ENCODE results near the gene GCNT2.

The GCNT2 gene

DNA sequence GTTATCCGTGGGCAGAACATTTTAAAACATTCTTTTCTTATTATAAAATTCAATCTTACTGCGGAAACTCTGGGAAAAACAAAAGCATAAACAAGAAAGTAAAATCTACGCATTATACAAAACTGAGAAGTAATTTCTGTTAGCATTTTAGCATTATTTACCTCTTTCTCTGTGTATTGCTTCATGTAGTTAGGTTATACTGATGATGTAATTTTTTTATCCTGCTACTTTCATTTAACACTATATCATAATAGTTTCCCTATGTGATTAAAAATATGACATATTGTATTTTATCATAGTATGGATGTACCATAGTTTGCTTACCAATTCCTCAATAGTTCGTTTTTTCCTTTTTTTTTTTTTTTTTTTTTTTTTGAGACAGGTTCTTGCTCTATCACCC is 4.2 kb upstream of the GCNT2 start:
- TF ChIP-seq CREB1 (IDR thresholded peaks at IDR 0.05; ENCODE audit: low read depth) (no peak), YY1 (IDR thresholded peaks at IDR 0.05; ENCODE audit: low read depth) (no peak), EGR1 (IDR thresholded peaks at IDR 0.05) (no peak), ZBTB7A (IDR thresholded peaks at IDR 0.05; ENCODE audit: low read depth) (no peak), NFIC (IDR thresholded peaks at IDR 0.05) (no peak), TCF12 (IDR thresholded peaks at IDR 0.05; ENCODE audit: low read depth) (no peak), TEAD4 (IDR thresholded peaks at IDR 0.05) (no peak), CEBPB (IDR thresholded peaks at IDR 0.05) (no peak), RAD21 (IDR thresholded peaks at IDR 0.05; ENCODE audit: low read depth) (no peak), FOXM1 (IDR thresholded peaks at IDR 0.05; ENCODE audit: borderline replicate concordance, low read depth) (no peak)
- TF ChIP-seq, protein P1, sequence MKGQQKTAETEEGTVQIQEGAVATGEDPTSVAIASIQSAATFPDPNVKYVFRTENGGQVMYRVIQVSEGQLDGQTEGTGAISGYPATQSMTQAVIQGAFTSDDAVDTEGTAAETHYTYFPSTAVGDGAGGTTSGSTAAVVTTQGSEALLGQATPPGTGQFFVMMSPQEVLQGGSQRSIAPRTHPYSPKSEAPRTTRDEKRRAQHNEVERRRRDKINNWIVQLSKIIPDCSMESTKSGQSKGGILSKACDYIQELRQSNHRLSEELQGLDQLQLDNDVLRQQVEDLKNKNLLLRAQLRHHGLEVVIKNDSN (IDR thresholded peaks at IDR 0.05), result no peak
- TF ChIP-seq, protein P2, sequence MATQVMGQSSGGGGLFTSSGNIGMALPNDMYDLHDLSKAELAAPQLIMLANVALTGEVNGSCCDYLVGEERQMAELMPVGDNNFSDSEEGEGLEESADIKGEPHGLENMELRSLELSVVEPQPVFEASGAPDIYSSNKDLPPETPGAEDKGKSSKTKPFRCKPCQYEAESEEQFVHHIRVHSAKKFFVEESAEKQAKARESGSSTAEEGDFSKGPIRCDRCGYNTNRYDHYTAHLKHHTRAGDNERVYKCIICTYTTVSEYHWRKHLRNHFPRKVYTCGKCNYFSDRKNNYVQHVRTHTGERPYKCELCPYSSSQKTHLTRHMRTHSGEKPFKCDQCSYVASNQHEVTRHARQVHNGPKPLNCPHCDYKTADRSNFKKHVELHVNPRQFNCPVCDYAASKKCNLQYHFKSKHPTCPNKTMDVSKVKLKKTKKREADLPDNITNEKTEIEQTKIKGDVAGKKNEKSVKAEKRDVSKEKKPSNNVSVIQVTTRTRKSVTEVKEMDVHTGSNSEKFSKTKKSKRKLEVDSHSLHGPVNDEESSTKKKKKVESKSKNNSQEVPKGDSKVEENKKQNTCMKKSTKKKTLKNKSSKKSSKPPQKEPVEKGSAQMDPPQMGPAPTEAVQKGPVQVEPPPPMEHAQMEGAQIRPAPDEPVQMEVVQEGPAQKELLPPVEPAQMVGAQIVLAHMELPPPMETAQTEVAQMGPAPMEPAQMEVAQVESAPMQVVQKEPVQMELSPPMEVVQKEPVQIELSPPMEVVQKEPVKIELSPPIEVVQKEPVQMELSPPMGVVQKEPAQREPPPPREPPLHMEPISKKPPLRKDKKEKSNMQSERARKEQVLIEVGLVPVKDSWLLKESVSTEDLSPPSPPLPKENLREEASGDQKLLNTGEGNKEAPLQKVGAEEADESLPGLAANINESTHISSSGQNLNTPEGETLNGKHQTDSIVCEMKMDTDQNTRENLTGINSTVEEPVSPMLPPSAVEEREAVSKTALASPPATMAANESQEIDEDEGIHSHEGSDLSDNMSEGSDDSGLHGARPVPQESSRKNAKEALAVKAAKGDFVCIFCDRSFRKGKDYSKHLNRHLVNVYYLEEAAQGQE (IDR thresholded peaks at IDR 0.05; ENCODE audit: low read depth), result no peak
- TF ChIP-seq, protein P3, sequence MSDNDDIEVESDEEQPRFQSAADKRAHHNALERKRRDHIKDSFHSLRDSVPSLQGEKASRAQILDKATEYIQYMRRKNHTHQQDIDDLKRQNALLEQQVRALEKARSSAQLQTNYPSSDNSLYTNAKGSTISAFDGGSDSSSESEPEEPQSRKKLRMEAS (IDR thresholded peaks at IDR 0.05), result no peak

GRCh38 chr6:10518557-10519407 is 2.4 kb upstream of the GCNT2 start:
- TF ChIP-seq FOXM1 (IDR thresholded peaks at IDR 0.05; ENCODE audit: borderline replicate concordance, low read depth) (no peak), TEAD4 (IDR thresholded peaks at IDR 0.05) (no peak), TAF1 (IDR thresholded peaks at IDR 0.05; ENCODE audit: low read depth) (no peak), ZBTB7A (IDR thresholded peaks at IDR 0.05; ENCODE audit: low read depth) (no peak)
- TF ChIP-seq, protein P3 (IDR thresholded peaks at IDR 0.05), result no peak

- 0 out of 2 replicates have a peak, but pooled peaks have one; percentile 46 for TF ChIP-seq CEBPB (IDR thresholded peaks at IDR 0.05)
Observed at GRCh38 chr6:10519408-10519697, 1.8 kb upstream of the GCNT2 start.

DNA sequence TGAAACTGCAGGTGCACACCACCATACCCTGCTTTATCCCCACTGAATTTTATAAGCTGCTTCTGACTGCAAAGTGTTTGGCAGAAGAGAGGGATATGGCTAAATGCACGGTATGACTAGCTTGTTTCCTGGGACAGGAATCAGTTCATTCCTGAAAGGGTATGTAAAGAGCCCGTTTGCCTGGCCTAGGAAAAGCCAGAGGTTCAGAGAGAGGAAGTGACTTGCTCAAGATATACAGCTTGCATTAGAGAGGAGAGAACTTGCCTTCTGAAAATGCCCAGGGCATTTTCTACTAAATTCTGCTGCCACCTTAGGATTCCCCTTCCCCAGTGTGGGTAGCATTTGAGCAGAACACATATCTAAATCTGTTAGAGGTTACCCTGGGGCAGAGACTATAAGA is 683 bp upstream of the GCNT2 start:
- TF ChIP-seq RAD21 (IDR thresholded peaks at IDR 0.05; ENCODE audit: low read depth) (no peak), YY1 (IDR thresholded peaks at IDR 0.05; ENCODE audit: low read depth) (no peak), FOXM1 (IDR thresholded peaks at IDR 0.05; ENCODE audit: borderline replicate concordance, low read depth) (no peak), EP300 (IDR thresholded peaks at IDR 0.05; ENCODE audit: borderline replicate concordance) (no peak), EGR1 (IDR thresholded peaks at IDR 0.05) (no peak), TCF12 (IDR thresholded peaks at IDR 0.05; ENCODE audit: low read depth) (no peak), CREB1 (IDR thresholded peaks at IDR 0.05; ENCODE audit: low read depth) (no peak)
- TF ChIP-seq, protein P2 (IDR thresholded peaks at IDR 0.05; ENCODE audit: low read depth), result no peak
- TF ChIP-seq, protein P3 (IDR thresholded peaks at IDR 0.05), result no peak

DNA sequence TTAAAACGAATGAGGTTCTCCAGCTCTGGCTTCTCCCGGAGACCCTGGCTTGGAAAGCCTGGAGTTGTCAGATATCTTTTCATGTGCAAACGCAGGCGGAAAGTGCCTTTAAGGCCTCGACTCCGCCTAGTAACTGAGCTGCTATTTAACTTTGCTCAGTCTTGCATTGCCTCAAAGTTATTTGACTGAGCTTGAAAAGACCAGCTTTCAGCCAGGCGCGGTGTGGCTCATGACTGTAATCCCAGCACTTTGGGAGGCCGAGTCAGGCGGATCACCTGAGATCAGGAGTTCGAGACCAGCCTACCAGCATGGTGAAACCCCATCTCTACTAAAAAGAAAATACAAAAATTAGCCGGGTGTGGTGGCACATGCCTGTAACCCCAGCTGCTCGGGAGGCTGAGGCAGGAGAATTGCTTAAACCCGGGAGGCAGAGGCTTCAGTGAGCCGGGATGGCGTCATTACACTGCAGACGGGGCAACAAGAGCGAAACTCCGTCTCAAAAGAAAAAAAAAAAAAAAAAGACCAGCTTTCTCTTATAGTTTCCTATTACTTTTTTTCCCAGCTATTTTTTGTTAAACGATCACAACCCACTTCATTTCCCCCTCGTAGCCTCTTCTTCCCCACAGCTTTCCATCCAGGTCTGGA is 1.9 kb downstream of the GCNT2 start:
- TF ChIP-seq TAF1 (IDR thresholded peaks at IDR 0.05; ENCODE audit: low read depth) (no peak), YY1 (IDR thresholded peaks at IDR 0.05; ENCODE audit: low read depth) (no peak), RAD21 (IDR thresholded peaks at IDR 0.05; ENCODE audit: low read depth) (no peak), NFIC (IDR thresholded peaks at IDR 0.05) (no peak), TEAD4 (IDR thresholded peaks at IDR 0.05) (no peak), EP300 (IDR thresholded peaks at IDR 0.05; ENCODE audit: borderline replicate concordance) (no peak), TCF12 (IDR thresholded peaks at IDR 0.05; ENCODE audit: low read depth) (no peak), CREB1 (IDR thresholded peaks at IDR 0.05; ENCODE audit: low read depth) (no peak), CEBPB (IDR thresholded peaks at IDR 0.05) (no peak), EGR1 (IDR thresholded peaks at IDR 0.05) (no peak), FOXM1 (IDR thresholded peaks at IDR 0.05; ENCODE audit: borderline replicate concordance, low read depth) (no peak), ZBTB7A (IDR thresholded peaks at IDR 0.05; ENCODE audit: low read depth) (no peak)
- TF ChIP-seq, protein P1 (IDR thresholded peaks at IDR 0.05), result no peak
- TF ChIP-seq, protein P3 (IDR thresholded peaks at IDR 0.05), result no peak
- TF ChIP-seq, protein P2 (IDR thresholded peaks at IDR 0.05; ENCODE audit: low read depth), result no peak
